HEK293T (cell line): ENCODE data around the gene TRPM8.

Source experiments
- BHLHE40 ChIP-seq: fragments of 450-650 bp; IDR thresholded peaks from 2 replicates; pipeline ENCODE4 v1.6.1; 2016; ENCODE audit warnings: mild to moderate bottlenecking, moderate library complexity, borderline replicate concordance
- ELF4 ChIP-seq: fragments of 450-650 bp; IDR thresholded peaks from 2 replicates; pipeline ENCODE4 v1.6.1; 2017; ENCODE audit warnings: antibody characterized with exemption
- FOXK2 ChIP-seq: fragments of 450-650 bp; IDR thresholded peaks from 2 replicates; pipeline ENCODE4 v1.6.1; 2016; ENCODE audit warnings: mild to moderate bottlenecking
- HDGF ChIP-seq: fragments of 450-650 bp; IDR thresholded peaks from 2 replicates; pipeline ENCODE4 v1.6.1; 2017; ENCODE audit warnings: antibody characterized with exemption, borderline replicate concordance
- NFRKB ChIP-seq: fragments of 450-650 bp; IDR thresholded peaks from 2 replicates; pipeline ENCODE4 v1.6.1; 2016; ENCODE audit warnings: mild to moderate bottlenecking, moderate library complexity
- TARDBP ChIP-seq: fragments of 450-650 bp; IDR thresholded peaks from 2 replicates; pipeline ENCODE4 v1.6.1; 2016

GRCh38 chr2:233980955-233981561, 63.9 kb downstream of the TRPM8 start:
- TF ChIP-seq FOXK2 (no peak), HDGF (no peak), NFRKB (no peak), TARDBP (no peak), ELF4 (no peak), BHLHE40 (no peak)
